Measurements from ENCODE around the gene NKAIN1.

- TF ChIP-seq PBX3 (IDR thresholded peaks at IDR 0.05) = no peak
- TF ChIP-seq MYC (IDR thresholded peaks at IDR 0.05; ENCODE audit: borderline replicate concordance, low read length) = no peak
- no peak for TF ChIP-seq CTCF (IDR thresholded peaks at IDR 0.05)
- no peak for TF ChIP-seq CEBPB (IDR thresholded peaks at IDR 0.05)
- TF ChIP-seq EP300 (IDR thresholded peaks at IDR 0.05) = no peak
Observed at GRCh38 chr1:31159869-31160611, 79.6 kb downstream of the NKAIN1 start.

All from A549 (cell line).